Right atrium auricular region (tissue), 2 donors: Measurements from ENCODE around the gene AFF1. TPM values are rescaled to one million over a fixed set of nuclear protein-coding genes. Genes with fewer than 3 reads are reported as not detected.
"Not testable (repeated sequence)": the region's sequence is repeated elsewhere in the genome, so short reads cannot be mapped to it uniquely, and the experiment has no call there.

Experiments
- DNase-seq: peaks from one replicate; pipeline ENCODE4 v3.0.0-alpha.2; 2019; ENCODE audit warnings: low spot score
- H3K27ac ChIP-seq, 2 donors: fragments of 200-600 bp; sonication (generic); 1 replicate in 1 of 2; 2 replicates in 1 of 2; pipeline ENCODE4 v1.5.1; 2016 to 2019
- H3K27me3 ChIP-seq, 2 donors: fragments of 200-600 bp; sonication (generic); one replicate each; pipeline versions ENCODE4 v1.5.1 to v1.6.0; 2017 to 2019
- H3K36me3 ChIP-seq: fragments of 200-600 bp; sonication (generic); one replicate; pipeline ENCODE4 v1.5.1; 2016
- H3K4me1 ChIP-seq, 2 donors: fragments of 200-600 bp; sonication (generic); one replicate each; pipeline versions ENCODE4 v1.5.1 to v1.6.0; 2017 to 2019
- H3K4me3 ChIP-seq, 2 donors: fragments of 200-600 bp; sonication (generic); 1 replicate in 1 of 2; 2 replicates in 1 of 2; pipeline ENCODE4 v1.5.1; 2017 to 2019; ENCODE audit warnings: mild to moderate bottlenecking in 1 of 2, moderate library complexity in 1 of 2
- H3K9me3 ChIP-seq, 2 donors: fragments of 200-600 bp; sonication (generic); one replicate each; pipeline ENCODE4 v1.5.1; 2019
- total RNA-seq, 2 donors: library from RNA; depleted of rRNA; stranded (reverse); fragments of >200 nt; gene quantifications; one replicate each; pipeline ENCODE4 v1.1.0, GENCODE V29; 2016
- TF ChIP-seq, protein P1 (sequence below), 2 donors: fragments of 200-600 bp; sonication (generic); IDR thresholded peaks; one replicate each; pipeline ENCODE4 v1.5.1; 2019; ENCODE audit warnings: antibody characterized with exemption in 2 of 2

AFF1 gene
- total RNA-seq, 2 donors from 2014 or later: 59.2 to 73.5 TPM

DNA sequence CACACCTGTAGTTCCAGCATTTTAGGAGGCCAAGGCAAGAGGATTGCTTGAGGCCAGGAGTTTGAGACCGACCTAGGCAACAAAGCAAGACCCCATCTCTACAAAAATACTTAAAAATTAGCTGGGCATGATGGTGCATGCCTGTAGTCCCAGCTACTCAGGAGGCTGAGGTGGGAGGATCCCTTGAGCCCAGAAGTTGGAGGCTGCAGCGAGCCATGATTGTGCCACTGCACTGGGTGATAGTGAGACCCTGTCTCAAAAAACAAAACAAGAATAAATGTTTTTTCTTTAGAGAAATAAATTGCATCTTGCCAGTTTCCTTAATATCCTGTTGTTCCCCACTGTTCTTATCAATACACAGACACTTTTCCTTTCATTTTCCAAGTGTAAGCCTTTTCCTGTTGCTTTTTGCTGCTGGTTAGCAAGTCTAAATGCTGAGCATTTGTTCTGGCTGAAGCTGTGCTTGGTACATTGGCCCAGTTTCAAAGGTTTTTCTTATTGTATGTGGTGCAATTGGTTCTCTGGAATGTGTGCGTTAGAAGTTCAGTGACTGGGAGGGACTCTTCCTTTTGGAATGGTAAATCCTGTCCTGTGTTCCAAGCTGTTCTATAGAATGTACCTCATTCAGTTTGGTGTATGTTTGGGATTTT is 98.2 kb downstream of the AFF1 start:
- TF ChIP-seq, protein P1, sequence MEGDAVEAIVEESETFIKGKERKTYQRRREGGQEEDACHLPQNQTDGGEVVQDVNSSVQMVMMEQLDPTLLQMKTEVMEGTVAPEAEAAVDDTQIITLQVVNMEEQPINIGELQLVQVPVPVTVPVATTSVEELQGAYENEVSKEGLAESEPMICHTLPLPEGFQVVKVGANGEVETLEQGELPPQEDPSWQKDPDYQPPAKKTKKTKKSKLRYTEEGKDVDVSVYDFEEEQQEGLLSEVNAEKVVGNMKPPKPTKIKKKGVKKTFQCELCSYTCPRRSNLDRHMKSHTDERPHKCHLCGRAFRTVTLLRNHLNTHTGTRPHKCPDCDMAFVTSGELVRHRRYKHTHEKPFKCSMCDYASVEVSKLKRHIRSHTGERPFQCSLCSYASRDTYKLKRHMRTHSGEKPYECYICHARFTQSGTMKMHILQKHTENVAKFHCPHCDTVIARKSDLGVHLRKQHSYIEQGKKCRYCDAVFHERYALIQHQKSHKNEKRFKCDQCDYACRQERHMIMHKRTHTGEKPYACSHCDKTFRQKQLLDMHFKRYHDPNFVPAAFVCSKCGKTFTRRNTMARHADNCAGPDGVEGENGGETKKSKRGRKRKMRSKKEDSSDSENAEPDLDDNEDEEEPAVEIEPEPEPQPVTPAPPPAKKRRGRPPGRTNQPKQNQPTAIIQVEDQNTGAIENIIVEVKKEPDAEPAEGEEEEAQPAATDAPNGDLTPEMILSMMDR (IDR thresholded peaks at IDR 0.05): no peak
- H3K4me3 ChIP-seq: no peak overlapping the region
- no peak for DNase-seq

DNA sequence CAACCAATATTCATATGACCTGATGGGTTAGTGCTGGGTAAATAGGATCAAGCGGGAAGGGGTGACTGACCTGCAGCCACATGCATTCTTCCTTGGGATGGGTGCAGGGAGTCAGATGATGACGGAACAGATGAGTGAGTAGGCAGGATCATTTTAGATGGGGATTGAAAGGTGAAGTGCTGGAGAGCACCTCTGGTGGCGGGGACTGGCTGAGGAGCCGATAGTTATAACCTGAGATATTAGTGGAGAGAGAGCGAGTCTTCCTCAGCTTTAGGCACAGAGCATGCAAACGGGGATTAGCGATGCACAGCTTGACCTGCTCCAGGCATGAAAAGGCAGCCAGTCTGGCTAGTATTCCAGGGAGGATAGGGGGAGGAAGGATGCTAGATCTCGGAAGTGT is 99.1 kb downstream of the AFF1 start:
- no peak for DNase-seq
- H3K9me3 ChIP-seq: no peaks in the 10 kb centered on the region
- no peaks in the 10 kb centered on the region for H3K36me3 ChIP-seq
- no peak overlapping the region for H3K4me3 ChIP-seq
- peaks cover 0 to 100% of the 10 kb centered on the region in 2 donors for H3K4me1 ChIP-seq
- no peaks in the 10 kb centered on the region for H3K27me3 ChIP-seq
- TF ChIP-seq, protein P1 (IDR thresholded peaks at IDR 0.05): no peak
- peak overlapping the region; percentile 78 to 91 for H3K27ac ChIP-seq

More for the DNA sequence above, 98.2 kb downstream of the AFF1 start:
- Histone ChIP-seq H3K4me1 (peaks cover 0 to 100% of the 10 kb centered on the region in 2 donors), H3K27ac (peak overlapping the region; percentile 78 to 91), H3K9me3 (no peaks in the 10 kb centered on the region), H3K27me3 (no peaks in the 10 kb centered on the region), H3K36me3 (no peaks in the 10 kb centered on the region)

DNA sequence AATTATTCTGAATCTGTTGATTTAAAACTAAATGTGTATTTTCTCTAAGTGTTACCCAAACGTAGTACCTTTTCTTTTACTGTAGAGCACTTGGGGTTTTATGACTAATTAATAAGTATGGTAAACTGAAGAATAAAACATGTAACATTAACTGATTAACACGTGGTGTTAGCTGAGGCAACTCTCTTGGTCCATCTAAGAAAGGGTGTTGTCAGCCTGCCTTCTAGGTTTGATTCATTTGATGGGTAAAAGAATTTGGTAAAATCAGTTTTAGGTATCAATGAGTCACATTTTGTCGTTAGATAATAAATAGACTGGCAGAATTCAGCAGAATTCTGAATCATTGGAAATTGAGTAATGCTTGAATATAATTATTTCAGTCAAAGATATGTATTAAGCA is 99.7 kb downstream of the AFF1 start:
- Histone ChIP-seq H3K9me3 (no peaks in the 10 kb centered on the region), H3K27ac (peak overlapping the region; percentile 78 to 91), H3K4me3 (no peak overlapping the region), H3K4me1 (peaks cover 0 to 100% of the 10 kb centered on the region in 2 donors), H3K27me3 (no peaks in the 10 kb centered on the region), H3K36me3 (no peaks in the 10 kb centered on the region)
- DNase-seq: no peak
- TF ChIP-seq, protein P1 (IDR thresholded peaks at IDR 0.05): no peak

DNA sequence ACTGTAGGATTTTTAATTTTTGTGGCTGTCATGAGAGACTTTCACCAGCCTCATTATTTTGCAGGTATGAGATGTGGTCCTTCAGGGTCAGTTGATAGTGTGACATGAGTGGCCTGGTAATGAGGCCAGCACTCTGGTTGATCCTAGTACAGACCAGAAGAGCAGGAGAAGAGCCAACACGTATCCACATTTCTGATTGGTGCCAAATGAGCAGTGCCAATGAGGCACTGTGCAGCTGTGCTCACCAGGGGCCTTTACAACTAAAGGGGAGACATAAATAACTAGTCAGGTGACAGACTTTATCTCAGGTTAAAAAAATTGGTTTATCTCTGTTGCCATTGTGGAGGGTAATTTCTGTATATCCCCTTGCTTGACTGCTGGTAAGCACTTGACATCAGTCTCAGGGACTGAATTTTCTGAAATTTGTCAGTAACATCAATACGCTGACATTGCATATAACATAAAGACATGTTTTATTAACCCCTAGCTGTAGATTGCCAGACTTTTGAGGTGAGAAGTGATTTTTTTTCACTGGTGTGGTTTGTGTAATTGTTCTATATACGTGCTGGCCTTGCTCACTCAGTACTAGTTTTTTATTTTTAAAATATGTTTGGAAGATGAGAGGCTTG is 101.2 kb downstream of the AFF1 start:
- Histone ChIP-seq H3K27me3 (no peaks in the 10 kb centered on the region), H3K27ac (peak overlapping the region; percentile 86 to 91), H3K9me3 (no peaks in the 10 kb centered on the region), H3K36me3 (no peaks in the 10 kb centered on the region), H3K4me1 (peaks cover 0 to 99% of the 10 kb centered on the region in 2 donors), H3K4me3 (no peak overlapping the region)
- no peak for DNase-seq
- TF ChIP-seq, protein P1 (IDR thresholded peaks at IDR 0.05): no peak

DNA sequence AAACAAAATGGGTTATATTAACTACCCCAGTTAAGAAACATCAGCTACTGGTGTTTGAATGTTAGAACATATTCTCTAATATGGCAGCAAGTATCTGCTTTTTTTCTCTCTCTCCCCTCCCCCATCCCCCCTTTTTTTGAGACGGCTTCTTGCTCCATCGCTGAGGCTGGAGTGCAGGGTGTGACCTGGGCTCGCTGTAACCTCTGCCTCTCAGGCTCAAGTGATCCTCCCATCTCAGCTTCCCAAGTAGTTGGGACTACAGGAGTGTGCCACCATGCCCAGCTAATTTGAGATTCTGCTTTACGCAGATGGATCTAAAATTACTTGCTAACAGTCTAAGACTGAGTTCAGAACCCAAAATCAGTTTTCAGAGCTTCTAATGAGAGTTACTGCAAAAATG is 101.9 kb downstream of the AFF1 start:
- TF ChIP-seq, protein P1 (IDR thresholded peaks at IDR 0.05): no peak
- Histone ChIP-seq H3K27ac (peak overlapping the region; percentile 86 to 91), H3K27me3 (no peaks in the 10 kb centered on the region), H3K4me3 (no peak overlapping the region), H3K4me1 (peaks cover 0 to 99% of the 10 kb centered on the region in 2 donors), H3K9me3 (no peaks in the 10 kb centered on the region), H3K36me3 (no peaks in the 10 kb centered on the region)
- DNase-seq: no peak

DNA sequence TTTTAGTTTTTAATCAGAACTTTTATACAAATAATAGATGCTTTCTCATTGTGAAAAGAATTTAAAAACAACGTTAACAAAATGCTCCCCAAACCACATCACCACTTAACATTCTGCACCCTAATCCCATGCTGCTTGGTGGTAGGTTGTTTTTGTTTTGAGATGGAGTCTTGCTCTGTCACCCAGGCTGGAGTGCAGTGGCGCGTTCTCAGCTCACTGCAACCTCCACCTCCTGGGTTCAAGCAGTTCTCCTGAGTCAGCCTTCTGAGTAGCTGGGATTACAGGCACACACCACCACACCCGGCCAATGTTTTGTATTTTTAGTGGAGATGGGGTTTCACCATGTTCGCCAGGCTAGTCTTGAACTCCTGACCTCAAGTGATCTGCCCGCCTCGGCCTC is 102.4 kb downstream of the AFF1 start:
- peak overlapping the region; percentile 86 to 91 for H3K27ac ChIP-seq
- H3K27me3 ChIP-seq, H3K4me3 ChIP-seq, H3K36me3 ChIP-seq, DNase-seq, H3K9me3 ChIP-seq: not testable (repeated sequence)
- peaks cover 0 to 99% of the 10 kb centered on the region in 2 donors for H3K4me1 ChIP-seq
